ENCODE results near the gene BMPR2.
"Not testable (repeated sequence)": the region's sequence is repeated elsewhere in the genome, so short reads cannot be mapped to it uniquely, and the experiment has no call there.

The BMPR2 gene

DNA sequence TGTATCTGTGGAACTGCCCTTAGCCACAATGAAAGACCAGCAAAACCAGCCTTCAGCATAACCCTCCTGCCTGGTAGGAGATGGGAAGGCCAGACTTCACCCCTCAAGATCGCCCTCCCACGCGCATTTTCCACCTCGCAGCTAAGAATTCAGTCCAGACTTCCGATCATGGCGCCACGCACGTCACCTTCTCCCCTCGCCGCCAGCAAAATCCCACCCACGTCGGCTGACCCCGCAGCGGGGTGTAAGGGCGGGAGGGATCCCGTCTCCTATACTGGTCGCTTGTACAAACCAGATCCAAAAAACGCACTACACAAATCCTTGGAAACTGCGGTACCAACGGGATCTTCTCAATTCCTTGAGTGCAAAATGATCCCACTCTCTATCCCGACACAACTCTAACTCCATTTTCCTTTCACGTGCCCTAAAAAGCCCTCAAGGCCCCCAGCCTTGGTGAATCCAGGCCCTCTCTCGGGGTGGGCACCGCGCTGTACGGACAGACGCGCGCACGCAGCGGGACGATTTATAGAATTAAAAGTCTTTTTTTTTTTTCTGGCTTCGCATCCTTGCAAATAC lies 1.0 kb upstream of the BMPR2 start:
- H3K4me3 ChIP-seq (ENCODE audit: low read length): peak overlapping the region; percentile 56
- no peak for DNase-seq (ENCODE audit: low read depth)
- TF ChIP-seq, protein P1, sequence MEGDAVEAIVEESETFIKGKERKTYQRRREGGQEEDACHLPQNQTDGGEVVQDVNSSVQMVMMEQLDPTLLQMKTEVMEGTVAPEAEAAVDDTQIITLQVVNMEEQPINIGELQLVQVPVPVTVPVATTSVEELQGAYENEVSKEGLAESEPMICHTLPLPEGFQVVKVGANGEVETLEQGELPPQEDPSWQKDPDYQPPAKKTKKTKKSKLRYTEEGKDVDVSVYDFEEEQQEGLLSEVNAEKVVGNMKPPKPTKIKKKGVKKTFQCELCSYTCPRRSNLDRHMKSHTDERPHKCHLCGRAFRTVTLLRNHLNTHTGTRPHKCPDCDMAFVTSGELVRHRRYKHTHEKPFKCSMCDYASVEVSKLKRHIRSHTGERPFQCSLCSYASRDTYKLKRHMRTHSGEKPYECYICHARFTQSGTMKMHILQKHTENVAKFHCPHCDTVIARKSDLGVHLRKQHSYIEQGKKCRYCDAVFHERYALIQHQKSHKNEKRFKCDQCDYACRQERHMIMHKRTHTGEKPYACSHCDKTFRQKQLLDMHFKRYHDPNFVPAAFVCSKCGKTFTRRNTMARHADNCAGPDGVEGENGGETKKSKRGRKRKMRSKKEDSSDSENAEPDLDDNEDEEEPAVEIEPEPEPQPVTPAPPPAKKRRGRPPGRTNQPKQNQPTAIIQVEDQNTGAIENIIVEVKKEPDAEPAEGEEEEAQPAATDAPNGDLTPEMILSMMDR (conservative IDR thresholded peaks at IDR 0.05; ENCODE audit: low read depth, low read length): no peak

DNA sequence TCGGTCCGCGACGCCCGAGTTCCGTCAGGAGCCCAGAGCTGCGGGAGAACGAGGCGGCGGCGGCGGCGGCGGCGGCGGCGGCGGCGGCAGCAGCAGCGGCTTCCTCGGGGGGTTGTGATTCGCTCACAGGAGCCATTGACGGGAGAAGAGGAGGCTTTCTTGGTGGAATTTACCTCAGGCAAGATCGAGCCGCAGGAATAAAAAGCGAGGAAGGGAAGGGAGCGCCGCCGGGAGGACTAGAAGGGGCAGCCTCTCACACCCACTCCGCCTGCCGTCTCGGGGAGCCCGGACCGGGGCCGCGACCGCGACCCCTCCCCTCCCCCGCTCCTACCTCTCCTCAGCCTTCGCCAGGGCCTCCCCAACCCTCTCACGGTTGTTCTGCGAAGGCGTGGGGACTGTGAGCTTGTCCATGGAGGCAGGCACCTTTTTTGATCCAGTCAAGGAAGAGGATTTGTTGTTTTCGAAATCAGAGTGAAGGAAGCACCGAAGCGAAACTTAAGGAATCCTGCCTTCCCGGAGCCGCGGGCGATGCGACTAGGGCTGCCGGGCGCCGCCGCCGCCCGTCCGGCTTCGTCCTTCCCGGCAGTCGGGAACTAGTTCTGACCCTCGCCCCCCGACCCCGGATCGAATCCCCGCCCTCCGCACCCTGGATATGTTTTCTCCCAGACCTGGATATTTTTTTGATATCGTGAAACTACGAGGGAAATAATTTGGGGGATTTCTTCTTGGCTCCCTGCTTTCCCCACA lies 506 bp downstream of the BMPR2 start:
- peak overlapping the region; percentile 97 for H3K4me3 ChIP-seq (ENCODE audit: low read length)
- DNase-seq (ENCODE audit: low read depth): no peak
- TF ChIP-seq, protein P1 (conservative IDR thresholded peaks at IDR 0.05; ENCODE audit: low read depth, low read length): no peak

DNA sequence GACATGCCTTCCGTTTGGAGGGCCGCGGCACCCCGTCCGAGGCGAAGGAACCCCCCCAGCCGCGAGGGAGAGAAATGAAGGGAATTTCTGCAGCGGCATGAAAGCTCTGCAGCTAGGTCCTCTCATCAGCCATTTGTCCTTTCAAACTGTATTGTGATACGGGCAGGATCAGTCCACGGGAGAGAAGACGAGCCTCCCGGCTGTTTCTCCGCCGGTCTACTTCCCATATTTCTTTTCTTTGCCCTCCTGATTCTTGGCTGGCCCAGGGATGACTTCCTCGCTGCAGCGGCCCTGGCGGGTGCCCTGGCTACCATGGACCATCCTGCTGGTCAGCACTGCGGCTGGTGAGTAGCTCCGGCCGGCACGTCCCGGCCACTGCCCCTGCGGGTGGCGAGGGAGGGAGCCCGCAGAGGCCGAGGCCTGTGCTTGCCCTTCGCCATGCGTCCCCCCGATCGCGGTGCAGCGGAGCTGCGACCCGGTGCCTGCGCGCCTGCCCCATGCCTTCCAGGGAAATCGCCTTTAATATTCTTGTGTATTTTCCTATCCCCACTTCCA lies 1.2 kb downstream of the BMPR2 start:
- TF ChIP-seq, protein P1 (conservative IDR thresholded peaks at IDR 0.05; ENCODE audit: low read depth, low read length): no peak
- DNase-seq (ENCODE audit: low read depth): no peak
- H3K4me3 ChIP-seq (ENCODE audit: low read length): peak overlapping the region; percentile 97

DNA sequence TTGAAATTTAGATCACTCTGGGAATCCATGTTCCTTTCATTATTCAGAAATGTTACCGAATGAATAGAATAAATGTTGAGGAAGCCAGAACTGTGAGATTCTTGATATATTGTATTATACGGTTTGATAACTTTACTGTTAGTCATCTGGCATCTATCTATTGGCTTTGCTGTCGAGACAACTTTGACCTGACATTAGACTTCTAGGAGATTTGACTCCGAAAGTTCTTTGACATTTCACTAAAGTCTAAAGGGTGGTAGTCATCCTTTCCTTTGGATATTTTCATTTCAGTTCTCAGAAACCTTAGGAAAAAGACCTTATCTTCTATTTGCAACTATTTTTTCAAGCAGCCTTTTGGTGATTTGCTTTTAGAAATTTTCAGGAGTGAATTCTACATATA lies 1.9 kb downstream of the BMPR2 start:
- DNase-seq (ENCODE audit: low read depth): no peak
- H3K4me3 ChIP-seq (ENCODE audit: low read length): peak overlapping the region; percentile 97
- TF ChIP-seq, protein P1 (conservative IDR thresholded peaks at IDR 0.05; ENCODE audit: low read depth, low read length): no peak

DNA sequence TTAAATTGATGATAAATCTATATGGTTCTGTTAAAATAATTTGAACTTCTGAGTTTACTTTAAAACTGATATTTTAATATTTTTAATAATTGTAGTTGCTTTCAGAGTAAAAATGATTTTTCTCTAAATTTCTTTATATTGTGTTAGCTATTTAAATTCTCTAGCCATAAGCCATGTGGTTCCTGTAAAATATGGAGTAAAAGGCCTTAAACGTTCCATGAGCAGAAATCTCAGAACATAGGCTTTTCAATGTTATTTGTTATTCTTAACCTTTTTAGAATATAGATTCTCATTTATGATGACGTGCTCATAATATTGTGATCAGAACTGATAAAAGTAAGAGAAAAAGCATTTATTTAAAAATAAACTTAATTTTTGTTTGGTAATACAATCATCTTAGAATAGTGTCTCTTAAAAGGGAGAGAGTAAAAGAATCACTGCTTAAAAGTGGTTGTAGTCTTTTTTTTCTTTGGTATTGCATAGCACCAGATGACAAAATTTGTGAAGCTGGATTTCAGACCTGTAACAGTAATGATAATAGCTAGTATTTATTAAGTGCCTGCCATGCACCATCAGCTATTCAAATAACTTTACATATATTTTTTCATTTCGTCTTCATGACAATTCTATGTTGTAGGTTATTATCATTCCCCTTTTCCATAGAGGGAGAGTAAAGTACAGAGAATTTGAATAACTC lies 2.7 kb downstream of the BMPR2 start:
- TF ChIP-seq, protein P1 (conservative IDR thresholded peaks at IDR 0.05; ENCODE audit: low read depth, low read length): no peak
- no peak for DNase-seq (ENCODE audit: low read depth)
- peak overlapping the region; percentile 97 for H3K4me3 ChIP-seq (ENCODE audit: low read length)

- no peak overlapping the region for H3K4me3 ChIP-seq (ENCODE audit: low read length)
- TF ChIP-seq, protein P1 (conservative IDR thresholded peaks at IDR 0.05; ENCODE audit: low read depth, low read length): no peak
- DNase-seq (ENCODE audit: low read depth): no peak
These were observed 6.6 kb downstream of the BMPR2 start for GRCh38 chr2:202382684-202383083.

DNA sequence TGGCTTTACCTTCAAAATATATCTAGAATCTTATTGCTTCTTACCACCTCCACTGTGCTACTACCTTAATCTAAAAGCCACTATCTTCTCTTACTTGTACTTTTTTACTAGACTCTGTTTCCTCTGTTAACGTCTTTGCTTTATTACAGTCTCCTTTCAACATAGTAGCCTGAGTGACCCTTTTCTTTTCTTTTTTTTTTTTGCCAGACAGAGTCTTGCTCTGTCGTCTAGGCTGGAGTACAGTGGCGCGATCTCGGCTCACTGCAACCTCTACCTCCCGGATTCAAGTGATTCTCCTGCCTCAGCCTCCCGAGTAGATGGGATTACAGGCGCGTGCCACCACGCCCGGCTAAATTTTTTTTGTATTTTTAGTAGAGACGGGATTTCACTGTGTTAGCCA lies 10.4 kb downstream of the BMPR2 start:
- H3K4me3 ChIP-seq (ENCODE audit: low read length); DNase-seq (ENCODE audit: low read depth): not testable (repeated sequence)
